Left forelimb (tissue), 1 donor: ENCODE data around the gene NOS1AP.

Source experiments
- DNase-seq: peaks from one replicate; pipeline ENCODE4 v3.0.0-alpha.2; 2018; ENCODE audit warnings: low spot score

Gene NOS1AP

DNA sequence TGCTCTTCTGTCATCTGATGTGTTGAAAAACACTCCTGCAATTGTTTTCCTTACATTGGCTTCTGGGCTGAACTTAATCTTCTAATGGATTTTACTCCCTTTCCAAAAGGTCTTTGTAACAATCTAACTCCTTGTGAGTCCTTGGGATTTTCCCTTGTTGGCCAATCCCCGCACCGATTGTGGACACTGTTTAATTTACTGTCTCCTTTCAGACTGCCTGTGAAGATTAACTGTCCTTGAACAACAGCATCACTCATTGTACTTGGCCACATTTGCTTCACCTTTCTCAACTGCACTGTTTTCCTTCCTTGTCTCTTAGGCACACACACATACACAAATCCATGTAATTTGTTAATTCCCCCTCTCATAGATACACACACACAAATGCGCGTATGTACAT, 186.8 kb downstream of the NOS1AP start:
- no peak for DNase-seq

GRCh38 chr1:162258394-162258793, 188.9 kb downstream of the NOS1AP start:
- no peak for DNase-seq

DNA sequence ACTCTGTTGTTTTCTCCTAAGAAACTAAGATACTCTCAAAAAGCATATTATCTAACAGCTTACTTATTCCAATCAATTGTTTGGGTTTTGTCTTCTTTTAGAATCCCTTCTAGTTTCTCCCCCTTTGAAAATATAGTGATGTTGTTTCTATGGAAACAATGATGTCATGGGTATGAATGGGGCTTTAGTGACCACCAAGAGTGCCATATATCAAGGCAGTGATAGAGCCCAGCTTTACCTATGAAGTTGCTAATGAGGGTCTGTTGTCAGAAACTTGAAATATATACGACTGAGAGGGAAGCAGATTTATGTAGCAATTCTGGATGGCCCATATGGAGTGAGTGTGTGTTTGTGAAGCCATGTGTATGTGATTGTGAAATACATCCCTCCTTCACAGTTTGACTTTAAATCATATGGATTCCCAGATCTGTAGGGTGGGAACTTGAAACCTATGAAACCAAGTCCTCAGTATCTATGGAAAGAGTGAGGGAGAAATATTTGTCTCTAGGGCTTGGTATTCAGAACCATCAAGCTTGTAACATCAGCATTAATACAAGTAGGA, 190.5 kb downstream of the NOS1AP start:
- DNase-seq: no peak

DNA sequence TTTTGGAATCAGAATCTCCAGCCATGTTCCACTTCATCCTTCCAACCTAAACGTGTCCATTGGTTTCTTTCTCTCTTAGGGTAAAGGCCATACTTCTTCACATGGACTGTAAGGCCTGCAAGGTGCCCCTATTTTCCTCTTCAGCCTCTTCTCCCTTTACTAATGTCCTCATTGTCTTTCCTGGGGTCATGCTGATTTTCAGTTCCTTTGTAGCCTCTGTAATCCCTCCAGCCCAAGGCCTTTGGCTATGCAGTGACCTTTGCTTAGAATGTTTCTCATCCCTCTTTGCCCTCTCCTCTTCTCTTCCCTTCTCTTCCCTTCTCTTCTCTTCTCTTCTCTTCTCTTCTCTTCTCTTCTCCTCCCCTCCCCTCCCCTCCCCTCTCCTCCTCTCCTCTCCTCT, 194.6 kb downstream of the NOS1AP start:
- DNase-seq: no peak

GRCh38 chr1:162265983-162266382, 196.5 kb downstream of the NOS1AP start:
- no peak for DNase-seq

- DNase-seq: no peak
Observed at GRCh38 chr1:162270016-162270770, 200.7 kb downstream of the NOS1AP start.

- no peak for DNase-seq
Observed at GRCh38 chr1:162271972-162272371, 202.5 kb downstream of the NOS1AP start.

- DNase-seq: no peak
Observed at GRCh38 chr1:162272419-162272818, 202.9 kb downstream of the NOS1AP start.

DNA sequence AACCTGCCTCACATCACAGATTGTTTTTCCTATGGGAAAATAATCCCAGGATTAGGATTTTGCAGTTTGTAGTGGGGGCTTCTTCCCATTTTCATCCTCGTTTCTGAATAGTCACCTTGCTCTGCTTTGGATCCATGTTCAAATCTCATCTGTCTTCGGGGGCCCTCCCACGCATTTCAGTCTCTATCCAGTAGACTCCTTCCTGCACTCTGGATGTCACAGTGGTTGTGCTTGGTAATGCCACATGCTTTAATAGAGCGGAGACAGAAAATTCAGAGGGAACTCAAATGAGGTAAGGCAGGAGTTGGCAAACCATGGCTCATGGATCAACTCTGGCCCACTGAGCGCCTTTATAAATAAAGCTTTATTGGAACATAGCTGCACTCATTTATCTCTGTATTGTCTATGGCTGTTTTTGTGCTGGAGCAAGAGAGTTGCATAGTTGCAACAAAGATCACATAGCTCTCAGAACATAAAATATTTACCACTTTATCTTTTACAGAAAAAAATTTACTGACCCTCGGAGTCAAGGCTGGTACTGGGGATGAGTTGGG, 206.2 kb downstream of the NOS1AP start:
- no peak for DNase-seq

GRCh38 chr1:162276493-162276892, 207.0 kb downstream of the NOS1AP start:
- DNase-seq: no peak

DNA sequence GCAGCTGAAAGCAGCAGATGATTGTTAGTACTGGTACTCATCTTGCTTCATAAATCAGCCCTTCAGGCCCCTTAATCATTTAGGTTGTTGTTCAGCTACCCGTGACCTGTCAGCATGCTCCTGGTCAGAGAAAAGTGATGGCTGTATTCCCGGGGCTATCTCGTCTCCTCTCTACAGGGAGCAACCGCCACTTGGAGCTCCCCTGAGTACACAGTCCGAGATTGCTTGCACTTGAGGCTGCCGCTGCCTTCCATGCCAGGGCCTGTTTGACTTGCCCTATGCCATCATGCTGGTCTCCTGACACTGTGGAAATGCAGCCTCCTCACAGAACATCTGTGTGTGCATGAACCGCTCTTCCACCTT, 209.6 kb downstream of the NOS1AP start:
- no peak for DNase-seq

- no peak for DNase-seq
Observed at GRCh38 chr1:162281426-162281825, 211.9 kb downstream of the NOS1AP start.

GRCh38 chr1:162283657-162284056, 214.2 kb downstream of the NOS1AP start:
- no peak for DNase-seq

GRCh38 chr1:162284206-162284955, 214.9 kb downstream of the NOS1AP start:
- no peak for DNase-seq

DNA sequence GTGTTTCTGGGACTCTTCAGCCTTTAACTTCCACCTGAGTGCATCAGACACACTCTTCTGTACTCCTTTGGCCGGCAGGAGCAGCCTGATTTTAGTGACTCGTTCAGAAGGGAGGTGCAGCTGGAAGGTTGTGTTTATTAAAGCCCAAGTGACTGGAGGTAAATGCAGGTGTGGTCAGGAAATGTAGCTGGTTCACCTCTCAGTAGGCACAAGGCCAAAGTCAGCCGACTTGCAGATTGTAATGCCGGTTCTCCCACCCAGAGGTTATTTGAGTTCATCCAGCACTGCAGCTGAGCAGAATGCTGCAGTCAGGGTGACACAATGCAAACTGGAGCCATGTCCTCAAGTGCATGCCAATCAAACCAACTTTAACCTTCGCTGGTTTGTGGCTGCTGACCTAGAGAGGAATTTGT, 215.7 kb downstream of the NOS1AP start:
- DNase-seq: no peak

DNA sequence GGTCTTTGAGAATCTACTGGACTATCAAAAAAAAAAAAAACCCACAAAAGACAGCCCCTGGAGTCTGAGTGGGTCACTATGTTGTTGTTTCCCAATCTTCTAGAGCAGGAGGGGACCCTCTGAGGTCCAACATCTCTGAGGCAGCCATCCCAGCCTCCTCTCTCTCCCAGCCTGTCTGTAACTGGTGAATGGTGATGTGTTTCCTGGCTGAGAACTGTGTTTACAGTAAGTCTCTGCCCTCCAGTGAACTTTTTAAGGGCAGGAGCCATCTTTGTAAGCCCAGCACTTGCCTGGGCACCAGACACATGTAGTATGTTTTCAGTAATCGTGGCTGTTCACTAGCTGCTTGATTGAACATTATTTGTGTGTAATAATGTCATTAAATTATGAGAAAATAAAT, 221.5 kb downstream of the NOS1AP start:
- no peak for DNase-seq

- no peak for DNase-seq
Observed at GRCh38 chr1:162292422-162292849, 222.9 kb downstream of the NOS1AP start.

GRCh38 chr1:162293073-162293692, 223.7 kb downstream of the NOS1AP start:
- no peak for DNase-seq

GRCh38 chr1:162294015-162294414, 224.5 kb downstream of the NOS1AP start:
- DNase-seq: no peak

DNA sequence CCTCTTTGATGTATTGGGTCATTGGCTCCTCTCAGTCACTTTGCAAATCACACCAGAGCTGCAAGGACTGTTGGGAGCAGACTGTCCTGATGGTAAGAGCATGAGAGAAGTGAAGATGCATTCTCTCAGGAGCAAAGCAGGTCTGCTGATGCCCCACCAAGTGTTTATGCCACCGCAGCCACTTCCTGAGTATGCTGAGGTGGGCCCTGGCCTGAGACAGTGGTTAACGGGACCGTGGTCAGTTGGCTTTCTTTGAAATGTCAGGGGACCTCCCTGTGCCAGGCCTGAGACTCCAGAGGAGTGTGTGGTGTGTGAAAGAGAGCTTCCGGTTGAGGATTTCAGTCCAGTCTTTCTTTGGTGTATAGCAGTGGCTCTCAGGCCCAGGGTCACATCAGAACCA, 227.7 kb downstream of the NOS1AP start:
- no peak for DNase-seq

- DNase-seq: no peak
Observed at GRCh38 chr1:162298266-162298665, 228.8 kb downstream of the NOS1AP start.

- DNase-seq: no peak
Observed at GRCh38 chr1:162299018-162299417, 229.5 kb downstream of the NOS1AP start.
